ENCODE results near the gene LAMA4. TPM values are rescaled to one million over a fixed set of nuclear protein-coding genes. Genes with fewer than 3 reads are reported as not detected.

The LAMA4 gene
- total and polyA plus RNA-seq, 5 donors from 2014 or later: not detected

DNA sequence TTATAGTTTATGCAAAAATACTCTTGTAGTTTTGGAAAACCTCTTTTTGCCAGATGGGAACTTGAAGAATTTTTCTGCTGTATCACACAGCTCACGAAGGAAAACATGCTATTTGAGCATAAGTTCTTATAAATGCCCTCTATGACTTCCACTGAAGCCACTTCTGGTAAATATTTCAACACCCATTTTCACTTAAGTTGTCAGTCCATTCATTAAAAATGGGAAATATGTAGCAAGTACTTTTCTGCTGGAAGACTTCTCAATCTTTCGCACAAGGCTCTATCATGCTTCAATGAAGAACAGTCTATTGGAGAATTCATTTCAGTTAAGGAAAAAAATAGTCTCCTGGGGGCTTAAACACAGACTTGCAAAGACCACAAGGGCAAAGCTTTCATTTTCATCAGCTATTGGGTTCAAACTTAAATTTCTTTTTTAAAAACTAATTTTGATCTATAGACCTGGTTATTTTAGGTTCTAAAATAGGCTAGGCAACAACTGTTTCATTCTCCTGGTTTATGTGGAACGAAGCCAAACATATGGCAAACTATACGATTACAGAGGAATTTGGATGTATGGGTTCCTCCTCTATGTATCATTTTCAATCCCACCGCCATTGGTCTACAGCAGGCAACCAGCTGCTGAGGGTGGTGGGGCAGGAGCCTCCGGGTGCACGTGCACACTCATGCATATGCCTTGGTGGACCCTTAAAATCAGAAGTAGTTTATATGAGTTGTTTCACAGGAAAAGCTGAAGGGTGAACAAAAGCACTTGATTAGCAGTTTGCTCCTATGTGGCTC lies 38.7 kb downstream of the LAMA4 start:
- Mint-ChIP-seq H3K4me3 (no peak overlapping the region), H3K4me1 (no peaks in the 10 kb centered on the region), H3K27me3 (peaks cover 4% of the 10 kb centered on the region), H3K27ac (no peak overlapping the region), H3K9me3 (peaks cover 0 to 2% (median 0%) of the 10 kb centered on the region in 7 donors), H3K36me3 (no peaks in the 10 kb centered on the region)
- Histone ChIP-seq H3K27ac (ENCODE audit: insufficient read depth, low read length, poor library complexity, severe bottlenecking) (no peak overlapping the region), H3K4me1 (ENCODE audit: control insufficient read depth, insufficient read depth, low read length, poor library complexity, severe bottlenecking) (no peaks in the 10 kb centered on the region), H3K4me3 (ENCODE audit: low read depth, low read length) (no peak overlapping the region), H3K9me3 (ENCODE audit: control insufficient read depth in 2 of 2, low read length in 2 of 2) (no peaks in the 10 kb centered on the region), H3K27me3 (ENCODE audit: control insufficient read depth, insufficient read depth, low read length) (peaks cover 16% of the 10 kb centered on the region), H3K36me3 (ENCODE audit: control insufficient read depth, insufficient read depth, low read length) (no peaks in the 10 kb centered on the region)
- no peak for DNase-seq
- ATAC-seq (ENCODE audit: low read depth in 2 of 2): no peak

GRCh38 chr6:112214739-112215269 lies 39.6 kb downstream of the LAMA4 start:
- ATAC-seq (ENCODE audit: low read depth in 2 of 2): no peak
- Mint-ChIP-seq H3K4me3 (no peak overlapping the region), H3K27me3 (peaks cover 9% of the 10 kb centered on the region)

DNA sequence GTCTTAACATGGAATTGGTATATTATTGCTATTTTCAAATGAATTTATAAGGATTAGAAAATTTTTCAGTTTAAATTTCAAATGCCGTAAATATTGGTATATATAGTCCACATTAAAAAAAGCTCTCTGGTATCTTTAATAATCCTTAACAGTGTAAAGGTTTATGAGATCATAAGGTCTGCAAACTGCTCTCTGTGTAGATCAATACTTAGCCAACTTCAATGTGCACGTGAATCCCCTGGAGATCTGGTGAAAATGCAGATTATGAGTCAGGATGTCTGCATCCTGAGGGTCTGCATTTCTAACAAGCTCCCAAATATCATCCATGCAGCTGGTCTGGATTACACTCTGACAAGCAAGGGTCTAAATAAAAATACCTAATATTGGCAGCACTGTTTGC lies 43.5 kb downstream of the LAMA4 start:
- ATAC-seq (ENCODE audit: low read depth in 2 of 2) (no peak), DNase-seq (no peak)
- no peaks in the 10 kb centered on the region for H3K36me3 Mint-ChIP-seq

More at GRCh38 chr6:112214739-112215269, 39.6 kb downstream of the LAMA4 start:
- no peaks in the 10 kb centered on the region for H3K9me3 ChIP-seq (ENCODE audit: control insufficient read depth in 2 of 2, low read length in 2 of 2)
- H3K27me3 ChIP-seq (ENCODE audit: control insufficient read depth, insufficient read depth, low read length): peaks cover 16% of the 10 kb centered on the region
- Mint-ChIP-seq H3K27ac (no peak overlapping the region), H3K9me3 (peaks cover 0 to 2% (median 0%) of the 10 kb centered on the region in 7 donors), H3K4me1 (no peaks in the 10 kb centered on the region), H3K36me3 (no peaks in the 10 kb centered on the region)
- no peaks in the 10 kb centered on the region for H3K4me1 ChIP-seq (ENCODE audit: control insufficient read depth, insufficient read depth, low read length, poor library complexity, severe bottlenecking)
- DNase-seq: no peak
- H3K27ac ChIP-seq (ENCODE audit: insufficient read depth, low read length, poor library complexity, severe bottlenecking): no peak overlapping the region
- H3K36me3 ChIP-seq (ENCODE audit: control insufficient read depth, insufficient read depth, low read length): no peaks in the 10 kb centered on the region
- no peak overlapping the region for H3K4me3 ChIP-seq (ENCODE audit: low read depth, low read length)

GRCh38 chr6:112209131-112209530 lies 45.2 kb downstream of the LAMA4 start:
- H3K27ac ChIP-seq (ENCODE audit: insufficient read depth, low read length, poor library complexity, severe bottlenecking): no peak overlapping the region
- peaks cover 10% of the 10 kb centered on the region for H3K27me3 Mint-ChIP-seq

More for the DNA sequence above, 43.5 kb downstream of the LAMA4 start:
- peaks cover 10% of the 10 kb centered on the region for H3K27me3 Mint-ChIP-seq
- no peaks in the 10 kb centered on the region for H3K9me3 ChIP-seq (ENCODE audit: control insufficient read depth in 2 of 2, low read length in 2 of 2)
- no peak overlapping the region for H3K27ac ChIP-seq (ENCODE audit: insufficient read depth, low read length, poor library complexity, severe bottlenecking)
- H3K36me3 ChIP-seq (ENCODE audit: control insufficient read depth, insufficient read depth, low read length): no peaks in the 10 kb centered on the region
- H3K4me1 ChIP-seq (ENCODE audit: control insufficient read depth, insufficient read depth, low read length, poor library complexity, severe bottlenecking): no peaks in the 10 kb centered on the region
- no peaks in the 10 kb centered on the region for H3K4me1 Mint-ChIP-seq
- H3K27me3 ChIP-seq (ENCODE audit: control insufficient read depth, insufficient read depth, low read length): peaks cover 19% of the 10 kb centered on the region
- no peak overlapping the region for H3K27ac Mint-ChIP-seq
- H3K4me3 Mint-ChIP-seq: no peak overlapping the region
- peaks cover 0 to 6% (median 0%) of the 10 kb centered on the region in 7 donors for H3K9me3 Mint-ChIP-seq
- H3K4me3 ChIP-seq (ENCODE audit: low read depth, low read length): no peak overlapping the region

DNA sequence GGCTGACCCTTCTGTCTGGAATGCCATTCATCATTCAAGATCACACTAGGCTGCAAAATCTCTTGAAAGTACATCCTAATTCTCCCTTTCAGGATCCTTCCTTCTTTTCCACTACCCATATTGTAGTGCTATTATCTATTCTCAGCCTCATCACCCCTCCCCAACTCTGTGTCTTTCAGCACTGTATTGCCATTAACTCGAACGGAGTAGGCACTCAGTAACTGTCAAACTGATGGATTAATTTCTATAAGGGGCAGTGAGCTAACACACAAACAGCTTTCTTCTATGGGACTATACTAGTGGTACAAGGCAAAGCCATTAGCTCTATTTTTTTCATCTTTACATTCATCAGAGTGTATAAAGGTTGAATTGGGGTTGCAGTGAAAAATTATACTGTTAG lies 46.6 kb downstream of the LAMA4 start:
- Mint-ChIP-seq H3K9me3 (peaks cover 0 to 6% (median 0%) of the 10 kb centered on the region in 7 donors), H3K36me3 (no peaks in the 10 kb centered on the region), H3K4me3 (no peak overlapping the region), H3K27me3 (peaks cover 10% of the 10 kb centered on the region), H3K4me1 (no peaks in the 10 kb centered on the region), H3K27ac (peak overlapping the region in 1 of 3 donors; percentile 49)
- Histone ChIP-seq H3K4me1 (ENCODE audit: control insufficient read depth, insufficient read depth, low read length, poor library complexity, severe bottlenecking) (no peaks in the 10 kb centered on the region), H3K9me3 (ENCODE audit: control insufficient read depth in 2 of 2, low read length in 2 of 2) (no peaks in the 10 kb centered on the region), H3K36me3 (ENCODE audit: control insufficient read depth, insufficient read depth, low read length) (no peaks in the 10 kb centered on the region), H3K4me3 (ENCODE audit: low read depth, low read length) (no peak overlapping the region), H3K27me3 (ENCODE audit: control insufficient read depth, insufficient read depth, low read length) (peaks cover 14% of the 10 kb centered on the region), H3K27ac (ENCODE audit: insufficient read depth, low read length, poor library complexity, severe bottlenecking) (no peak overlapping the region)
- DNase-seq (no peak), ATAC-seq (ENCODE audit: low read depth in 2 of 2) (no peak)

More at GRCh38 chr6:112209131-112209530, 45.2 kb downstream of the LAMA4 start:
- H3K4me1 Mint-ChIP-seq: no peaks in the 10 kb centered on the region
- no peaks in the 10 kb centered on the region for H3K36me3 Mint-ChIP-seq
- peaks cover 0 to 6% (median 0%) of the 10 kb centered on the region in 7 donors for H3K9me3 Mint-ChIP-seq
- H3K27me3 ChIP-seq (ENCODE audit: control insufficient read depth, insufficient read depth, low read length): peaks cover 16% of the 10 kb centered on the region
- H3K4me3 ChIP-seq (ENCODE audit: low read depth, low read length): no peak overlapping the region
- no peak overlapping the region for H3K27ac Mint-ChIP-seq
- no peaks in the 10 kb centered on the region for H3K36me3 ChIP-seq (ENCODE audit: control insufficient read depth, insufficient read depth, low read length)
- H3K4me3 Mint-ChIP-seq: no peak overlapping the region
- no peaks in the 10 kb centered on the region for H3K9me3 ChIP-seq (ENCODE audit: control insufficient read depth in 2 of 2, low read length in 2 of 2)
- no peaks in the 10 kb centered on the region for H3K4me1 ChIP-seq (ENCODE audit: control insufficient read depth, insufficient read depth, low read length, poor library complexity, severe bottlenecking)
- ATAC-seq (ENCODE audit: low read depth in 2 of 2): no peak
- no peak for DNase-seq

DNA sequence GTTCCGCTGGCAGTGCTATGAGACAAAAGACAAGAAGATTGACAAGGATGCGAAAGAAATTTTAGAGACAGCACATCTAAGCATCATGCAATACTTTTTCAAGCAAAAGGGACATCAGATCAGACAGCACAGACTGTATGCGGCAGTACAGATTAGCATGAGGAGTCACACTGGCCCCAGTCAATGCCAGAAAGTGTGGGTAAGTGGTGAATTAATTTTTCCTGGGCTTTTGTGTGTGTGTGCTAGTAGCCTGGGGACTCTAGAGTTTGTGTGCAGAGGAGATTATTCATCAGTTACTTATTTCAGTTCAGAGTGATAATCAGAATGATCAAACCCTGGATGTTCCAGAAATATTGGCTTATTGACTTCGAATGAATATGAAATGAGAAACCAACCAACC lies 47.2 kb downstream of the LAMA4 start:
- H3K27me3 Mint-ChIP-seq: peaks cover 10% of the 10 kb centered on the region
- DNase-seq (no peak), ATAC-seq (ENCODE audit: low read depth in 2 of 2) (no peak)
- Histone ChIP-seq H3K4me3 (ENCODE audit: low read depth, low read length) (no peak overlapping the region), H3K27me3 (ENCODE audit: control insufficient read depth, insufficient read depth, low read length) (peaks cover 11% of the 10 kb centered on the region), H3K4me1 (ENCODE audit: control insufficient read depth, insufficient read depth, low read length, poor library complexity, severe bottlenecking) (no peaks in the 10 kb centered on the region), H3K36me3 (ENCODE audit: control insufficient read depth, insufficient read depth, low read length) (no peaks in the 10 kb centered on the region), H3K27ac (ENCODE audit: insufficient read depth, low read length, poor library complexity, severe bottlenecking) (no peak overlapping the region), H3K9me3 (ENCODE audit: control insufficient read depth in 2 of 2, low read length in 2 of 2) (no peaks in the 10 kb centered on the region)
- no peaks in the 10 kb centered on the region for H3K36me3 Mint-ChIP-seq
- no peaks in the 10 kb centered on the region for H3K4me1 Mint-ChIP-seq
- H3K4me3 Mint-ChIP-seq: no peak overlapping the region
- H3K27ac Mint-ChIP-seq: no peak overlapping the region
- H3K9me3 Mint-ChIP-seq: peaks cover 0 to 6% (median 0%) of the 10 kb centered on the region in 7 donors

DNA sequence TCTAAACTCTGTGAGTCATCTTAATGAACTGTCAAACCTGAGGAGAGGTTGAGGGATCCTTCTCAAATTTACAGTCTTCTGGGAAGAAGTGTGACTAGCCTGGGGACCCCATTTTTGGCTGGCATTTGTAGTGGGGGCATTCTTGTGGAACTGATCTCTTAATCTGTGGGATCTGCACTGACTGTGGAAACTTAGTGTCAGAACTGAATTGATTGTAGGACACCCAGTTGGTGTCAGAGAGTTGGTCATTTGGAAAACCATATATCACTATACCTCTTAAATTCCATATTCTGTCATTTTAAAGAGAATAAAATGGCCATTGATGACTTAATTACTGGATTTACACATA lies 48.3 kb downstream of the LAMA4 start:
- Mint-ChIP-seq H3K9me3 (peaks cover 0 to 3% (median 0%) of the 10 kb centered on the region in 7 donors), H3K36me3 (no peaks in the 10 kb centered on the region), H3K27ac (no peak overlapping the region), H3K4me1 (no peaks in the 10 kb centered on the region), H3K4me3 (no peak overlapping the region), H3K27me3 (peaks cover 10% of the 10 kb centered on the region)
- no peak overlapping the region for H3K27ac ChIP-seq (ENCODE audit: insufficient read depth, low read length, poor library complexity, severe bottlenecking)
- DNase-seq (no peak), ATAC-seq (ENCODE audit: low read depth in 2 of 2) (no peak)
- H3K36me3 ChIP-seq (ENCODE audit: control insufficient read depth, insufficient read depth, low read length): no peaks in the 10 kb centered on the region
- peaks cover 8% of the 10 kb centered on the region for H3K27me3 ChIP-seq (ENCODE audit: control insufficient read depth, insufficient read depth, low read length)
- no peak overlapping the region for H3K4me3 ChIP-seq (ENCODE audit: low read depth, low read length)
- no peaks in the 10 kb centered on the region for H3K4me1 ChIP-seq (ENCODE audit: control insufficient read depth, insufficient read depth, low read length, poor library complexity, severe bottlenecking)
- no peaks in the 10 kb centered on the region for H3K9me3 ChIP-seq (ENCODE audit: control insufficient read depth in 2 of 2, low read length in 2 of 2)

Measured in CD4-positive, CD25-positive, alpha-beta regulatory T cell (primary cell).